Thoracic aorta (tissue), 2 donors: ENCODE results near the gene ADNP2. TPM values are rescaled to one million over a fixed set of nuclear protein-coding genes. Genes with fewer than 3 reads are reported as not detected.

Experiments used
- ATAC-seq: fragments of 150-250 bp; one replicate; pipeline ENCODE4 v1.8.0; 2017; ENCODE audit warnings: low read depth; ENCODE audit not compliant: insufficient number of reproducible peaks, low FRiP score
- DNase-seq: peaks from one replicate; pipeline ENCODE4 v3.0.0-alpha.2; 2020; ENCODE audit warnings: low spot score
- H3K27ac ChIP-seq, 2 donors: fragments of 200-600 bp; sonication (generic); 1 replicate in 1 of 2; 2 replicates in 1 of 2; pipeline ENCODE4 v1.5.1; 2016; ENCODE audit warnings: mild to moderate bottlenecking in 2 of 2, moderate library complexity in 2 of 2
- H3K27me3 ChIP-seq: fragments of 200-600 bp; sonication (generic); replicated peaks from 2 replicates; pipeline ENCODE4 v1.6.0; 2016; ENCODE audit warnings: mild to moderate bottlenecking; ENCODE audit not compliant: insufficient read depth
- H3K36me3 ChIP-seq: fragments of 200-600 bp; sonication (generic); one replicate; pipeline ENCODE4 v1.5.1; 2016
- H3K4me1 ChIP-seq, 2 donors: fragments of 200-600 bp; sonication (generic); 1 replicate in 1 of 2; 2 replicates in 1 of 2; pipeline versions ENCODE4 v1.5.1 to v1.6.0; 2016; ENCODE audit warnings: low read depth in 2 of 2, mild to moderate bottlenecking in 1 of 2; ENCODE audit not compliant: control insufficient read depth in 1 of 2
- H3K4me3 ChIP-seq: fragments of 200-600 bp; sonication (generic); 2 replicates; pipeline ENCODE4 v1.5.1; 2016; ENCODE audit warnings: mild to moderate bottlenecking
- H3K9me3 ChIP-seq: fragments of 200-600 bp; sonication (generic); 2 replicates; pipeline ENCODE4 v1.5.1; 2016
- CTCF ChIP-seq: fragments of 200-600 bp; sonication (generic); IDR thresholded peaks from one replicate; pipeline ENCODE4 v1.5.1; 2019; ENCODE audit warnings: antibody characterized with exemption
- total RNA-seq, 2 donors: library from RNA; depleted of rRNA; stranded (reverse); fragments of >200 nt; gene quantifications; one replicate each; pipeline versions ENCODE4 v1.1.0 to v1.2.3, GENCODE V29; 2016

Gene ADNP2
- total RNA-seq, 2 donors from 2014 or later = 15.6 to 21.6 TPM

- Histone ChIP-seq H3K4me3 (no peak overlapping the region), H3K4me1 (peaks cover 0 to 7% of the 10 kb centered on the region in 2 donors), H3K27me3 (no peaks in the 10 kb centered on the region), H3K36me3 (no peaks in the 10 kb centered on the region), H3K27ac (no peak overlapping the region), H3K9me3 (no peaks in the 10 kb centered on the region)
- TF ChIP-seq CTCF = no peak
- DNase-seq = no peak
- ATAC-seq = no peak
Observed at GRCh38 chr18:80175451-80176204, 66.6 kb downstream of the ADNP2 start.

GRCh38 chr18:80176334-80177073 lies 67.4 kb downstream of the ADNP2 start:
- TF ChIP-seq CTCF = no peak
- ATAC-seq = no peak
- DNase-seq = no peak
- no peak overlapping the region for H3K4me3 ChIP-seq
- peaks cover 0 to 2% of the 10 kb centered on the region in 2 donors for H3K4me1 ChIP-seq
- H3K9me3 ChIP-seq = no peaks in the 10 kb centered on the region
- H3K27ac ChIP-seq = no peak overlapping the region
- H3K27me3 ChIP-seq = no peaks in the 10 kb centered on the region
- H3K36me3 ChIP-seq = no peaks in the 10 kb centered on the region

GRCh38 chr18:80177128-80177527 lies 68.1 kb downstream of the ADNP2 start:
- Histone ChIP-seq H3K4me3 (no peak overlapping the region), H3K4me1 (no peaks in the 10 kb centered on the region), H3K27me3 (no peaks in the 10 kb centered on the region), H3K9me3 (no peaks in the 10 kb centered on the region), H3K36me3 (no peaks in the 10 kb centered on the region), H3K27ac (no peak overlapping the region)
- no peak for TF ChIP-seq CTCF
- DNase-seq (no peak), ATAC-seq (no peak)

GRCh38 chr18:80178935-80179818 lies 70.1 kb downstream of the ADNP2 start:
- Histone ChIP-seq H3K4me3 (no peak overlapping the region), H3K27me3 (no peaks in the 10 kb centered on the region), H3K4me1 (no peaks in the 10 kb centered on the region), H3K27ac (no peak overlapping the region), H3K36me3 (no peaks in the 10 kb centered on the region), H3K9me3 (no peaks in the 10 kb centered on the region)
- TF ChIP-seq CTCF = no peak
- ATAC-seq (no peak), DNase-seq (no peak)
